H1 (cell line): Measurements from ENCODE around the gene HYCC1. TPM values are rescaled to one million over a fixed set of nuclear protein-coding genes. Genes with fewer than 3 reads are reported as not detected.

ENCODE experiments used
- ASH2L ChIP-seq: fragments of 200-600, 300-600 bp; sonication (generic); IDR thresholded peaks from one replicate; pipeline ENCODE4 v1.7.1; 2017; ENCODE audit warnings: low read length
- BACH1 ChIP-seq: IDR thresholded peaks from 2 replicates; pipeline ENCODE4 v1.6.1; 2012; ENCODE audit warnings: low read length, improper control_type of control experiment
- BCL11A ChIP-seq, 2 experiments: IDR thresholded peaks; one replicate each; pipeline ENCODE4 v1.6.1; 2011; ENCODE audit warnings: low read depth in 2 of 2, low read length in 2 of 2, mild to moderate bottlenecking in 2 of 2
- CEBPB ChIP-seq: IDR thresholded peaks from 2 replicates; pipeline ENCODE4 v1.6.1; 2012; ENCODE audit warnings: low read depth, low read length
- CTCF ChIP-seq, 3 experiments: IDR thresholded peaks; 1 replicate in 2 of 3; 2 replicates in 1 of 3; pipeline versions ENCODE4 v1.5.1 to v1.6.1; 2011; ENCODE audit warnings: low read length in 3 of 3, mild to moderate bottlenecking in 3 of 3, inconsistent platforms in 2 of 3, low read depth in 1 of 3, moderate library complexity in 1 of 3; ENCODE audit not compliant: insufficient read depth in 1 of 3; ENCODE audit errors: control extremely low read depth in 1 of 3
- NANOG ChIP-seq: IDR thresholded peaks from 2 replicates; pipeline ENCODE4 v1.6.1; 2011; ENCODE audit warnings: low read length, low read depth, mild to moderate bottlenecking, inconsistent platforms; ENCODE audit not compliant: insufficient read depth, poor library complexity, severe bottlenecking
- TBP ChIP-seq: IDR thresholded peaks from 2 replicates; pipeline ENCODE4 v1.6.1; 2011; ENCODE audit warnings: low read depth, low read length, improper control_type of control experiment
- TCF12 ChIP-seq: IDR thresholded peaks from 2 replicates; pipeline ENCODE4 v1.6.1; 2011; ENCODE audit warnings: low read depth, mild to moderate bottlenecking, low read length
- polyA plus RNA-seq, 7 experiments: library from polyadenylated mRNA; depleted of rRNA in 3 of 7; stranded (reverse) in 5 of 7; unstranded in 2 of 7; fragments of >200 nt in 5 of 7; fragments of 200-250 nt in 2 of 7; gene quantifications; 1 replicate in 5 of 7; 2 replicates in 1 of 7; 4 replicates in 1 of 7; pipeline versions ENCODE4 v1.2.1 to v1.2.3, GENCODE V29; 2011 to 2013; ENCODE audit warnings: missing spikeins in 2 of 7, mixed read lengths in 2 of 7
- total RNA-seq: library from RNA; stranded (reverse); fragmentation: NEBNext Ultra II Directional; extraction: Animal tissue kit (Norgen Biotek cat#: 25700); gene quantifications from 2 replicates; pipeline ENCODE4 v1.2.1, GENCODE V29; 2021

The HYCC1 gene
- total and polyA plus RNA-seq, 2 of the 8 experiments (the other 6 are each of a cell fraction or from before 2014, with no cell fraction given), result 20.2 to 142 TPM

DNA sequence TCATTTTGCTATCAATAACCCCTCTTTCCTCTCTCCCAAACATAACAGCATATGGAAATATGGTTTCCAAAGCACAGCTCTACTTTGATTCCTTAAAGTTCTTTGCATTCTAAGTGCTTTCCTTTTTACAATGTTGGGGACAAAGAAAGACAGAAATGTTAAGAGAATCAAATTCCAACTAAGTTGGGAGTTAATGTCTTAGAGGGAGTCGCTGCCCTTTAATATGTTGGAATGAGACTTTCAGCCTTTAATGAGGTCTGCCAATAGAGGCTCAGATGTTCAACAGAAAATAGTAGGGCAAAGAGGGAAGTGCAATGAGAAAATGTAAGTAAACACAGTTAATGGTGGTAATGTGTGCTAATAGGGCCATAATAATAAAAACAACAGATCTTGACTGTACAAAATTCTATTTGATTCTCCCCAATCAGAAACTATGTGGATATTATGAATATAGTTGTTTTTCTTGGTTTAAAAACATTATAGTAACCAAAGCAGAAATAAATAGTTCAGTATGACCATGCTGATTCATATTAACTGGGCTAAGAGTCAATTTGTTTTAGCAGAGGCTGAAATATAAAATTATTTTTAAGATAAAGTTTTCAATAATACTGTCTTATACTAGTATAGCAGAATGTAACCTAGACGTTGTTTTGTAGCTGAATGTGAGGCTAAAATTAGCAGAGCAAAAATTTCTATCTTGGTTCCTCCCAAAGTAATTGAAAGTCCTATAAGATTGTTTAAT is 10.3 kb downstream of the HYCC1 start (continued):
- TF ChIP-seq CTCF (IDR thresholded peaks at IDR 0.05; ENCODE audit: control extremely low read depth in 1 of 3, insufficient read depth in 1 of 3, low read depth in 1 of 3, low read length in 3 of 3) (no peak), NANOG (no peak), BCL11A (IDR thresholded peaks at IDR 0.05; ENCODE audit: low read depth in 2 of 2, low read length in 2 of 2) (no peak), CEBPB (no peak), ASH2L (no peak), TBP (no peak), BACH1 (no peak), TCF12 (no peak)
